Thyroid gland (tissue), 4 donors: ENCODE measurements around the gene SRRM5.

Experiments
- CTCF ChIP-seq, 6 experiments: fragments of 200-600 bp in 3 of 6; fragments of 450-650 bp in 3 of 6; sonication (generic) in 3 of 6; IDR thresholded peaks; one replicate each; pipeline ENCODE4 v1.5.1; 2016 to 2019; ENCODE audit warnings: antibody characterized with exemption in 6 of 6, mild to moderate bottlenecking in 2 of 6, inconsistent platforms in 1 of 6, moderate library complexity in 1 of 6
- POLR2A ChIP-seq, 2 donors: fragments of 450-650 bp; IDR thresholded peaks; one replicate each; pipeline ENCODE4 v1.6.1; 2017; ENCODE audit warnings: antibody characterized with exemption in 2 of 2, mild to moderate bottlenecking in 2 of 2, moderate library complexity in 1 of 2

GRCh38 chr19:43564800-43565199 is 47.1 kb upstream of the SRRM5 start:
- no peak for TF ChIP-seq CTCF (IDR thresholded peaks at IDR 0.05)
- no peak for TF ChIP-seq POLR2A (IDR thresholded peaks at IDR 0.05)
